Stimulated activated CD8-positive, alpha-beta memory T cell treated with anti-CD3 and anti-CD28 coated beads, Interleukin-2, amount 100 ng/mL, for 48 hours (primary cell): ENCODE measurements around the gene NUP93.
"Not testable (repeated sequence)": the region's sequence is repeated elsewhere in the genome, so short reads cannot be mapped to it uniquely, and the experiment has no call there.

Experiments
- DNase-seq, 2 donors: peaks; one replicate each; pipeline ENCODE4 v3.0.0-alpha.2; 2020; ENCODE audit warnings: low read depth in 2 of 2

The NUP93 gene

DNA sequence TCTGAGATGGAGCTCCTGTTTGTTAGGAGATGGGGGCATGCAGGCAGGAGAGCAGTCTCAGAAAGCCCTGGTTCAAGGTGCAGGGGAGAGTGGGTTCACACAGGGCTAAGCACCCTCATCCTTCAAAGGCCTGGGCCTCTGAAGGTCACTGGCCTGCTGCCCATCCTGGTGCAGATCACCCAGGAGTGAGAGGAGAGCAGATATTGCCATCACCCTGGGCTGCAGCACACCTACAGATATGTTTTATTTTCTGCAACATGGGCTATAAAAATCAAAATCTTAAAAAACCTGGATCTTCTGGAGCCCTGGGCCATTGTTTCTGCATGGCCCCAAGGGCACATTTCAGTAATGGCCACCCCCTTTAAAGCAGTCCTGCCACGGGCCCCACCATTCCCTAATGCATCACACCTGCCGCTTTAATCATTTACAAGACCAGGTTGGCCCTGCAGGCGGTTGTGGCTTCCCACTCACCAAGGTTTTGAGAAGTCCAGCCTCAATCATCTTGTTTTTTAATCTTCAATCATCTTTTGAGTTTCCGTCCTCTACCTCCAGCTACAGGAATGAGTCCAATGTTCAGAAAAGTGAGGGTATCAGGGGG lies 20.4 kb upstream of the NUP93 start:
- no peak for DNase-seq

DNA sequence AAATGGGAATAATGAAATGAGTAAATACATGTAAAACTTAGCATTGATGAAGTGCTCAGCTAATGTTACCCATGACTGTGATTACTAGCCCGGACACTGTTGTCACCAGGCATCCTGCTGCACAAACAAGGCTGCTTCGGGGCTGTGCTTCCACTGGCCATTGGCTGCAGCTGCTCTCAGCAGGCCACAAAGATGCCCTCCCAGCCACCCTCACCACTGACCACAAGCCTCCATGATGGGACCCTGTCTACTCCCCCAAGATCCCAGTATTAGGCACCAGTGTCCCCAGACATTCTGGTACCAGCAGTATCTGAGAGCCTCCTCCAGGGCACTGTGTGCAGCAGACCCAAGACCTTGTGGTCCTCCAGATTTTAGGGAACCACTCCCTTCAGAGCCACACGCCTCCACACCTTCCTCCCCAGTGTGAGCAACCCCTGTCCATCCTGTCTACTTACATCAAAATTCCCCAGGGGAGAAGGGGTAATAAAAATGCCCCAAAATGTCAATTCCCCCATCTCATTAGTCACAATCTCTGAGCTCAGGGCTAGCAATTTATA lies 19.7 kb upstream of the NUP93 start:
- no peak for DNase-seq

DNA sequence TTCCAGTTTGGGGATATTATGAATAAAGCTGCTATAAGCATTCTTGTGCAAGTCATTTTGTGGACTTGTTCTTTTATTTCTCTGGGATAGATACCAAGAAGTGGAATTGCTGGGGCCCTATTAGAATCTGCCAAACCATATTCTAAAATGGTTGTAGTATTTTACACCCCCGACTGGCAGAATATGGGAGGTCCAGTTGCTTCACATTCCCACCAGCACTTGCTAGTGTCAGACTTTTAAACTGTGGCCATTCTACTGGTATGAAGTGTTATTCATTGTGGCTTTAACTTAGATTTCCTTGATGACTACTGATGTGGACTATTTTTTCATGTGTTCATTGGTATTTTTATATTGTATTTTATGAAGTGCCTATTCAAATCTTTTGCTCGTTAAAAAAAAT lies 18.1 kb upstream of the NUP93 start:
- no peak for DNase-seq

DNA sequence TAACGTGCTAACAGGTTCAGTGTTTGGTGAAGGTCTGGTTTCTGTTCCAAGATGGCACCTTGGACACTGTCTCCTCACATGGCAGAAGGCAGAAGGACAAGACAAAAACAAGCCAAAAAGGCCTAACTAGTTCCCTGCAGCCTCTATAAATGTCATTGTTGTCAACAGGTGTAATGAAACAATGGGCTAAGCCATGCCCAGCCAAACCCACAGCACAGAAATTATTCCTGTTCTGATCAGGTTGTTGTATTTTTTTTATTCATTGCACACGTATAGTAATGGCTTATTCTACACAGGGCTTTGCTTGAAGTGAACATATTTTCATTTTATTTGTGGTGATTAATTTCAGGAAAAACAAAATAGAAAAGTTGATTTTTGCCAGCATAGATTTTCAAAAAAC lies 16.1 kb upstream of the NUP93 start:
- DNase-seq: no peak

DNA sequence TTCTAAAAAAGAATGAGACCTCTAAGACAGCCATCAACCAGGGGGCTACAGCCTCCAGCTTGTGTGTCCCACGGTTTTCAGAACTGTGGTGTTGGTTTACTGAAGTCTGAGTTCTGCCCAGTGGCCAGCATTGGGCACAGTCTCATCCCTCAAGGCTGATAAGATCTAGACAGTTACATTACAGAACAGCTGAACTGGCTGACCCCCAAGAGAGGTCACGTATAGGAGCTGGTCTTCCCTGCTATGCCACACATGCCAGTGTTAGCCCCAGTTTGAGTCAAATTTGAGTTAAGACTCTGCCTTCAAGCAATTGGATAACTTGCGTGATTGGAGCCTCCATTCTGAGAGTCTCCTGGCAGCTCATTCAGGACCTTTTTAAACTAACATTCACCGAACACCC lies 14.8 kb upstream of the NUP93 start:
- DNase-seq: no peak

DNA sequence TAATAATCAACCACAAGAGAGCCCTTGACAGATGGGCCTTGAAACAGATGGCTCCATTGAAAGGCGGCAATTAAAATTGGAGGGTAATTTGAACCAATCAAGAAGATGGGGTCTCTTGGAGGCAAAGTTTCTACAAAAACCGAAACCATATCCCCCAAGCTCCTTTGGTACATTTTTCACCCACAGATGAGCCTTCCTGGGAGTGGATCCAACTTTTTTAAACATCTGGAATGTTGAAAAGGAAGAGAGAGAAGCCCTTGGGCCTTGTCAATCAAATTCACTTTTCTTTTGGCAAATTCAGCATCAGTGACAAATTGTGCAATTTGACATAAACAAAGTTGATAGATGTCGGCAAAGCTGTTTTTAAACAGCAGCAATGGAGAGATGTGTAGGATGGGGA lies 13.2 kb upstream of the NUP93 start:
- no peak for DNase-seq

DNA sequence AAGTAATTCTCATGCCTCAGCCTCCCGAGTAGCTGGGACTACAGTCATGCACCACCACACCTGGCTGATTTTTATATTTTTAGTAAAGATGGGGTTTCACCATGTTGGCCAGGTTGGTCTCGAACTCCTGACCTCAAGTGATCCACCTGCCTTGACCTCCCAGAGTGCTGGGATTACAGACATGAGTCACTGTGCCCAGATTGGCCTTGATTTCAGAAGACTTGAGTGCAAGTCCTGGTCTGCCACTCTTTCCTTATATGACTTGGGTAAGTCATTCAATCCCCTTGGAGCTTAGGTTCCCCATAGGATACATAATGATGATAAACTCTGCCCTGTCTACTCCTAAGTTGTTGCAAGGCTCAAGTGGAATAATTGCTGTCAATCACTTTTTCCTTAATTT lies 12.4 kb upstream of the NUP93 start:
- not testable (repeated sequence) for DNase-seq

DNA sequence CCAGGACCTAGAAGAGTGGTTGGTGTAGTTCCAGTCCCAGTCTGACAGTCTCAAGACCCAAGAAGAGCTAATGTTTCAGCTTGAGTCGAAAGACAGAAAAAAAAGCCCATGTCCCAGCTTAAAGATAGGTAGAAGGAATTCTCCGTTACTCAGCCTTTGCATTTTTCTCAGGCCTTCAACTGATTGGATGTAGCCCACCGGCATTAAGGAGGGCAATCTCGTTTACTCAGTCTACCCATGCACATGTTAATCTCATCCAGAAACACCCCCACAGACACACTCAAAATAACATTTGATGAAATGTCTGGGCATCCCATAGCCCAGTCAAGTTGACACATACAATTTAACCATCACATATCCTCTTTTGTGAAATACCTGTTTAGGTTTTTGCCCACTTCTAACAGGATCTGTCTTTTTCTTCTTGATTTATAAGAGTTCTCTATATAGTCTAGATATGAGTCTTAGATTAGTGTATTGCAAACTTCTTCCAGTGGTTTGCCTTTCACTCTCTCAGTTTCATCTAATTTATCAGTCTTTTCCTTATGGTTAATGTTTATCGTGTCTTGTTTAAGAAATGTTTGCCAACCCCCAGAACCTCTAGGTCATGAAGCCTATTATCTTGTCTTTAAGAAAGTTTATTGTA lies 7.6 kb upstream of the NUP93 start:
- no peak for DNase-seq

DNA sequence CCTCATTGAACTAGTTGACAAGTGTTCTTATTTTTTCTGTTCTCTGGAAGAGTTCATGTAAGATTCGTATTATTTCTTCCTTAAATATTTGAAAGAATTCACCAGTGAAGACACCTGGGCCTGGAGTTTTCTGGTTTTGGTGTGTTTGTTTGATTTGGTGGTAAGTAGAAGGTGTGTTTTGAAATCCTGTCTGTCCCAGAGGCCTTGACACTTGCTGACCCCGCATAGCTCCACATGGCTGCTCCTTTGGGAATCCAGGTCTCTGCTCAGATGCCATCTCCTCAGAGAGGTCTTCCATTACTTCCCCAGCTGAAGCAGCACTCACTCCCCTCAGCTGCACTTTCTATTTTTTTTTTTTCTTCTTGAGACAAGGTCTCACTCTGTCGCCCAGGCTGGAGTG lies 5.7 kb upstream of the NUP93 start:
- no peak for DNase-seq

DNA sequence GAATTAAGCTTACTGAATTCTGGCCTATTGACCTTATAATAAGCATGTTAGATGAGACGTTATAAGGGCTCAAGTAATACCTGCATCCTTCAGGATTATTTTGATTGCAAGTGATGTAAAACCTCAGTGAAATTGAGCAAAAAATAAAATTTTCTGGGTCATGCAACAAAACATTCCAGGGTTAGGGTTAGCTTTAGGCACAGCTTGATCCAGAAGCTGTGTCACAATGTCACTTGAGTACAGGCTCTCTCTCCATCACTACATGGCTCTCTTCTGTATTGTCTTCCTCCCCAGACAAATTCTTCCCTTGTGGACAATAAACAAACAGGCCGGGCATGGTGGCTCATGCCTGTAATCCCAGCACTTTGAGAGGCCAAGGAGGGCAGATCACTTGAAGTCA lies 3.6 kb upstream of the NUP93 start:
- no peak for DNase-seq

DNA sequence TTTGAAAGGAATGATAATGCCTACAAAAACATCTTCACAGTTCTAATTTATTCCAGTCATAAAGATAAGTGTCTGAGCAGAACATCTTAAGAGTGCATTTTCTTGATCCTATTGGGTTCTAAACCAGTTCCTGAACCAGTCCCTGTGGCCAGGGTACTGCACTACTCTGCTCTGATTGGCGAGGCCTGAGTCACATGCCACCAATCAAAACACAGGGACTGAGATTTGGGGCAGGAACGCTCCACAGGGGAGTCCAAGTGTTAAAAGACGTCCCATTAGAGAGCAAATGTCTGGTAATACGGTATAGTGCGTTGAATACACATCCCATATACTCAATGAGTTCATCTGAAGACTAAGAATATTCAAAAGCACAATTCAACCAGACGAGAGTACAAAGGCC lies 3.0 kb upstream of the NUP93 start:
- DNase-seq: no peak

DNA sequence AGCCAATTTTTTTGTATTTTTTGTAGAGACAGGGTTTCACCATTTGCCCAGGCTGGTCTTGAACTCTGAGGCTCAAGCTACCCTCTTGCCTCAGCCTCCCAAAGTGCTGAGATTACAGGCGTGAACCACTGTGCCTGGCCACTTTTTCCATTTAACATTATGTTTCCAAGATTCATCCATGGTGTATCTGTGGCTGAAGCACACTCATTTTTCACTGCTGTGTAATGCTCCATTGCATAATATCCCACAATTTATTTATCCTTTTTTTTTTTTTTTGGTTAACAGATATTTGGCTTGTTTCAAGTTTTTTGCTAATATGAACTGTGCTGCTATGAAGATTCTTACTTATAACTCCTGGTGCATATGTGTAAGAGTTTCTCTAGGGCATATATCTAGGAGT lies 1.9 kb upstream of the NUP93 start:
- no peak for DNase-seq

DNA sequence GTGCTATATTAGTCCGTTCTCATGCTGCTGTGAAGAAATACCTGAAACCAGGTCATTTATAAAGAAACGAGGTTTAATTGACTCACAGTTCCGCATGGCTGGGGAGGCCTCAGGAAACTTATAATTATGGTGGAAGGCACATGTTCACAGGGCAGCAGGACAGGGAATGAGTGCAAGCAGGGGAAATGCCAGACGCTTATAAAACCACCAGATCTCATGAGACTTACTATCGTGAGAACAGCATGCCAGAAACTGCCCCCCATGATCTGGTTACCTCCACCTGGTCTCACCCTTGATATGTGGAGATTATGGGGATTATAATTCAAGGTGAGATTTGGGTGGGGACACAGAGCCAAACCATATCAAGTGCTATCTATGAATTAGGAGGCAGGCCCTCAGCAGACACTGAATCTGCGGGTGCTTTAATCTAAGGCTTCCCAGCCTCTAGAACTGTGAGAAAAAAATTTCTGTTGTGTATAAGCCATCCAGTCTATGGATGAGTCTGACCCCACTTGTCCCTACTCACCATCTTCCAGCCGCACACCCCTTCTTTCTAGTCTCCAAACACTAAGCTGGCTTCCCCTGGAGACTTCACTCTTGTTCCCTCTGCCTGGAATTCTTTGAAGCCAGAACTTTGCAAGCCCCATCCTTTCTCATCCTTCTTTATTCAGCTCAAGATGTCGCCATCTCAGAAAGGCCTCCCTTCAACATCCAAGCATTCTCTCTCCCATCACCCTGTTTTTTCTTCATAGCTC lies 772 bp upstream of the NUP93 start:
- no peak for DNase-seq

DNA sequence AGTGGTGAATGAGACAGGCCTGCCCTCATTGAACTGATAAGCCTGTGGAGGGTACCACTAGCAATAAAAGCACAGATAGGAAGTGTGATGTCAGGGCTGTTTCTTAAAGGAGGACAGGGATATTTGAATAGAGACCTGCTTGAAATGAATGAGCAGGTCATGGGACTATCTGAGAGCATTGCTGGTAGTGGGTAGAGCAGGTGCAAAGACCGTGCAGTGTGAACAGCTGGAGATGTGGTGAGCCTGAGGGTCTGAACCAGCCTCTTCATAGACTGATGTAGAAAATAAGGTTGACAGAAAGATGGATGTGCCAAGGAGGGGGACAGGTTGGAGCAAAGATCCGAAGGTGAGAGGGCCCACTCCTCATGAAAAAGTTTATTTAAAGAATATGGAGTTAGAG lies 2.4 kb downstream of the NUP93 start:
- no peak for DNase-seq

DNA sequence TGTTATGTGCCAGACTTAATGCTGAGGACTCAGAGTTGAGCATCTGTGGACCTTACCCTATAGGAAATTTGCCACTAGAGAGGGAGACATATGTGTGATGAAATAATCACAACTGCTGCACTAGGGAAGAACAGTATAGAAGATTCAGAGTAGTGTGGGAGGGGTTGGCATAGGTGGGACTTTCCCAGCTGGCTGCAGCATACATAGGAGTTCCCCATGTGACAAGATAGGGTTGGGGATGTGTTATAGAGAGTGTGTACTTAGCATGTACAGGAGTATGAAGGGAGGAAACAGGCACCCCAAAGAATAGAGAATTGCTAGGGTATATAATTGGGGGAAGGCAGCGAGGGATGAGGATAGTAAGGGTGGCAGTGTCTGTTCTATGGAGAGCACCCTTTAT lies 2.9 kb downstream of the NUP93 start:
- DNase-seq: peak in 1 of 2 donors; percentile 17

DNA sequence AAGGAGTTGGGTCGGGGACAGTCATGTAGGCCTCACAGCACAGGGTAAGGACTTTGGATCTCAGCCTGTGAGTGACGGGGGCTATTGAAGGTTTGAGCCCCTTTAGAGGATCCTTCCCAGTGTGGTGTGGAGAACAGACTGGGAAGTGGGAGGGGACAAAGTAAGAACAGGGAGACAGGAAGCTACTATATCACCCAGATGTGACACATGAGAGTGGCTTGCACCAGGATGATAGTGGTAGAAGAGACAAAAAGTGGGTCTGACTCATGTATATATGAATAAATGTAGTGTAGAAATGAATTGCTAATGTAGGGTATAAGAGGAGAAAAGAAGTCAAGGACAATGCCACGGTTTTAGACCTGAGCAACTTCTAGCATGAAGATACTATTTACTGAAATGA lies 4.5 kb downstream of the NUP93 start:
- no peak for DNase-seq

DNA sequence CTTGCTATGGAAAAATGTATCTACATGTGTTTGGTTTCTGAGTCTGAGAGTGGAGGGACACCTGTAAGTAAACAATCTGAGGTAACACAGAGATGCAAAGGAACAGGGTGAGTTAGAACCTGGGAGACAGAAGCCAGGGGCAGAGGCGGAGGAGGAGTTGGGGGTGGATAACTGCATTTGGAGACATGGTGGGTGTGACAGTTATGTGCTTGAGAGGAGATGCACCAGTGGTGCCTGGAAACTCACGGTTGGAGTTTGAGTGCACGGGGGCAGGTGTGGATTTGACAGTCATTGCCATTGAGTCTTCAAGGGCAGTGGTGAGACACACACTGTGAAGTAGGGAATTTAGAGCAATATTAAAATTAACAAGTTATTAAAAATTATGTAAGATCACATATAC lies 6.5 kb downstream of the NUP93 start:
- DNase-seq: no peak

DNA sequence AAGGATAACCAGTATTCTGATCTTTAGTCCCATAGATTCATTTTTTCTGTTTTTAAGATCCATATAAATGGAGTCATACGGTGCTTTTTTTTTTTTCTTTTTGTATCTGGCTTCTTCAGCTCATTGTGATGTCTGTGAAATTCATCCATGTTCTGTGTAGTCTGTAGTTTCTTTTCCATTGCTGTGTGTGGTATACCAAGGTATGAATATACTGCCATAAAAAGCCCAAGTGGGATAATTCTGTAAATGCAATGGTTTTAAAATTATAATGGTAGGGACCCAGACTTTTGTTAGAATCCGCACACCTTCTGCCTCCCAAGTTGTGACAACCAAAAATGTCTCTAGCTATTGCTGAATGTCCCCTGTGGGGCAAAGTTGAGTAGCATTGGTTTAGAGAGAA lies 7.6 kb downstream of the NUP93 start:
- DNase-seq: no peak

DNA sequence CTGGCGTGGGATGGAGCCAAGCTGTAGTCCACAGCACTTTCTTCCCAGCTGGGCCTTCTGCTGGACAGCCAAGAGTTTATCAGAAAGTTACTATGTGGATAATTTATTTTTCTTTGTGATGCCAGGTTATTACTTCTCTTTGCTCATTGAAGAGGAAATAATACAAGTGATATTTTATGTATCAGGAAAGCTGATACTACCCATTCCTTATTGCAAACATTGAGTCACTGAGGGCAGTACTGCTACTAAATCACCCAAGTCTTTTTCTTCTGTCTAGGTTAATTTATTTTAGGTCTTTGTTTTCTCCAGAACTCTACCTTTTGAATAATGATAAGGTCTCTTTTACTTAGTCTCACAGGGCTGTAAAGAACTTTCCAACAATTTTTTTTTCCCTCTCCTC lies 8.3 kb downstream of the NUP93 start:
- DNase-seq: no peak

DNA sequence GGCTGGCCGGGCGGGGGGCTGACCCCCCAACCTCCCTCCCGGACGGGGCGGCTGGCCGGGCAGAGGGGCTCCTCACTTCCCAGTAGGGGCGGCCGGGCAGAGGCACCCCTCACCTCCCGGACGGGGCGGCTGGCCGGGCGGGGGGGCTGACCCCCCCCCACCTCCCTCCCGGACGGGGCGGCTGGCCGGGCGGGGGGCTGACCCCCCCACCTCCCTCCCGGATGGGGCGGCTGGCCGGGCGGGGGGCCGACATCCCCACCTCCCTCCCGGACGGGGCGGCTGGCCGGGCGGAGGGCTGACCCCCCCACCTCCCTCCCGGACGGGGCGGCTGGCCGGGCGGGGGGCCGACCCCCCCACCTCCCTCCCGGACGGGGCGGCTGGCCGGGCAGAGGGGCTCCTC lies 9.4 kb downstream of the NUP93 start:
- not testable (repeated sequence) for DNase-seq

DNA sequence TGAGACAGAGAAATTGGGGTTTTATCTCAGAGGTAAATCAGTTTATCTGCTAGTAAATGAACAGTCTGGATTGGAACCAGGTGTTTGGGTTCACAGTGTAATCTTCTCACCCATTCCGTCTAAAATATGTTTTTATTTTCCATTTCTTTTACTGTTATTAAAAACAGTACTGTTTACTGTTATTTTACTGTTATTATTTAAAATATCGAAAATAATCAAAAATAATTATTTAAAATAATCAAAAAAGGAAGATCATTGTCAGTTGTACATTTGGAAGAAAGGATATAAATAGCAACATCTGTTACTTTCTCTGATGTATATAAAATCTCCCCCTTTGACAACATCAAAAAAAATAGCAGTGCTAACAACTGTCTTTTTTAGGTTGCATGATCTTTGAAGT lies 11.5 kb downstream of the NUP93 start:
- DNase-seq: no peak

DNA sequence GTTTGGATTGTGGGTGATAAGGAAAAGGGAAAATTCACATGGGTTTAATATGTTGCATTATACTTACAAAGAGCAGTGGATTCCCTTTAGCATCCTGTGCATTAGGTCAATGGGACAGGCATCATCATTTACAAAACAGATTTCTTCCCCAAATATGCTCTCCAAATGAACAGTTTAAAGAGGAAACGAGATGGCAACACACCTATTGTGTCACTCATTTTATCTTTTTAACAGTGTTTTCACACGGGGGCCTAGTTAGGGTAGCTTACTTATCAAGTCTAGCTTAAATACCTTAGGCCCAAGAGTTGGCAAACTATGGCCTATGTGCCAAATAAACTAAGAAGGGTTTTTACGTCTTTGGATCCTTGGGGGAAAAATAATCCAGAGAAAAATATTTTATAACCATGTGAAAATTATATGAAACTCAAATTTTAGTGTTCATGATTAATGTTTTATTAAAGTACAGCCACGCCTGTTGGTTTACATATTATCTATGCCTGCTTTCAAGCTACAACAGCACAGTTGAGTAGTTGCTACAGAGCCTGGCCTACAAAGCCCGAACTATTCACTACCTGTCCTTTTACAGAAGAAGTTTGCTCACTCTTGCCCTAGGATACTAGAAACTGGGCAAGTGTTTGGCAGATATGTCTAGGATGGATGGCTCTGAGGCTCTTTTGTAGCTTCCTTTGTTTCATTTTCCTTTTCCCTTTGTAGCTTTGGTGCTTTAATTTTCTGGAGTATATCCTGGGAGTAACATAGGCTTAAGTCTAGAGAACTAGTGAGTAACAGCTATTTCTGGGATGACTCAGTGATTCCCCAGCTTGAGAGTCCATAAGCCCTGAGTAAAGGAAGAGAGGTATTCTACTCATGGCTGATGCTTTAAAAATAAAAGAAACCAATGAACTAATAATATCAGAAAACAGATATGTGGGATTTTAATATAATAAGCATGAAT lies 12.4 kb downstream of the NUP93 start:
- no peak for DNase-seq
